Immature natural killer cell (primary cell): ENCODE results near the gene TNRC6C. TPM values are rescaled to one million over a fixed set of nuclear protein-coding genes. Genes with fewer than 3 reads are reported as not detected.

Experiments
- DNase-seq, 3 donors: peaks; one replicate each; pipeline ENCODE4 v3.0.0; 2022; ENCODE audit warnings: mixed read lengths in 1 of 3
- H3K27ac Mint-ChIP-seq, 6 donors: one replicate each; pipeline ENCODE4 v1.8.0; 2020; ENCODE audit warnings: mixed read lengths in 6 of 6, mild to moderate bottlenecking in 5 of 6, inconsistent platforms in 4 of 6, moderate library complexity in 3 of 6
- H3K27me3 Mint-ChIP-seq, 3 donors: one replicate each; pipeline ENCODE4 v1.8.0; 2020 to 2021; ENCODE audit warnings: low read depth in 3 of 3, mild to moderate bottlenecking in 3 of 3, mixed read lengths in 3 of 3, moderate library complexity in 3 of 3, inconsistent platforms in 1 of 3
- H3K36me3 Mint-ChIP-seq, 3 donors: one replicate each; pipeline ENCODE4 v1.8.0; 2020; ENCODE audit warnings: mixed read lengths in 3 of 3, inconsistent platforms in 2 of 3, mild to moderate bottlenecking in 2 of 3
- H3K4me1 Mint-ChIP-seq, 2 donors: one replicate each; pipeline ENCODE4 v1.8.0; 2020; ENCODE audit warnings: inconsistent platforms in 2 of 2, mild to moderate bottlenecking in 2 of 2, mixed read lengths in 2 of 2, moderate library complexity in 1 of 2
- H3K4me3 Mint-ChIP-seq, 5 donors: one replicate each; pipeline ENCODE4 v1.8.0; 2020; ENCODE audit warnings: mild to moderate bottlenecking in 5 of 5, mixed read lengths in 5 of 5, inconsistent platforms in 3 of 5, moderate library complexity in 3 of 5
- H3K9me3 Mint-ChIP-seq, 6 donors: one replicate each; pipeline ENCODE4 v1.8.0; 2020; ENCODE audit warnings: mild to moderate bottlenecking in 6 of 6, mixed read lengths in 6 of 6, inconsistent platforms in 4 of 6, moderate library complexity in 3 of 6
- polyA plus RNA-seq, 3 donors: library from polyadenylated mRNA; unstranded; fragments of 300-500 nt; fragmentation: Illumina TruSeq; gene quantifications; one replicate each; pipeline ENCODE4 v1.2.3, GENCODE V29; 2021

Gene TNRC6C
- polyA plus RNA-seq, 3 donors from 2014 or later, result 0.71 to 5.5 (median 4.8) TPM

- no peak overlapping the region for H3K4me3 Mint-ChIP-seq
- no peak overlapping the region for H3K27ac Mint-ChIP-seq
- no peak for DNase-seq
- no peaks in the 10 kb centered on the region for H3K9me3 Mint-ChIP-seq
- peaks cover 0 to 1% (median 0%) of the 10 kb centered on the region in 3 donors for H3K27me3 Mint-ChIP-seq
- H3K36me3 Mint-ChIP-seq, result no peaks in the 10 kb centered on the region
- H3K4me1 Mint-ChIP-seq, result peaks cover 7 to 9% of the 10 kb centered on the region in 2 donors
Measured at GRCh38 chr17:78151514-78152008, 193.1 kb downstream of the TNRC6C start.

- Mint-ChIP-seq H3K27ac (peak overlapping the region in 2 of 6 donors; percentile 4 to 50), H3K9me3 (no peaks in the 10 kb centered on the region), H3K4me3 (no peak overlapping the region), H3K4me1 (peaks cover 0 to 4% of the 10 kb centered on the region in 2 donors), H3K27me3 (peaks cover 0 to 1% (median 0%) of the 10 kb centered on the region in 3 donors), H3K36me3 (no peaks in the 10 kb centered on the region)
- DNase-seq, result no peak
Measured at GRCh38 chr17:78154903-78155811, 196.7 kb downstream of the TNRC6C start.

Other genes with a start within 250 kb of the TNRC6C start
- gene TMC6, start 170.1 kb downstream of the TNRC6C start, polyA plus RNA-seq, result 100 to 1,000 TPM; 194 to 262 (median 203) TPM
- gene TMC8, start 172.1 kb downstream of the TNRC6C start, polyA plus RNA-seq, result 100 to 1,000 TPM in 1 of 3 donors, 10 to 100 TPM in 2; 55.2 to 170 (median 58.2) TPM
- not detected for gene C17orf99, start 187.7 kb downstream of the TNRC6C start, polyA plus RNA-seq
- 100 to 1,000 TPM; 113 to 230 (median 132) TPM for gene SYNGR2, start 209.9 kb downstream of the TNRC6C start, polyA plus RNA-seq
- 10 to 100 TPM; 11.3 to 19.7 (median 13.1) TPM for gene TK1, start 228.3 kb downstream of the TNRC6C start, polyA plus RNA-seq
- gene AFMID, start 228.7 kb downstream of the TNRC6C start, polyA plus RNA-seq, result 1 to 10 TPM; 1.0 to 3.2 (median 1.2) TPM